Measurements from ENCODE around the gene STK35. TPM values are rescaled to one million over a fixed set of nuclear protein-coding genes. Genes with fewer than 3 reads are reported as not detected.
A peak's percentile ranks its signal among the peaks of the same experiment; 100 is the strongest.

The STK35 gene
- total and polyA plus RNA-seq, 2 of the 13 experiments (the other 11 are each of a cell fraction or from before 2014, with no cell fraction given) = 27.4 to 29.8 TPM

DNA sequence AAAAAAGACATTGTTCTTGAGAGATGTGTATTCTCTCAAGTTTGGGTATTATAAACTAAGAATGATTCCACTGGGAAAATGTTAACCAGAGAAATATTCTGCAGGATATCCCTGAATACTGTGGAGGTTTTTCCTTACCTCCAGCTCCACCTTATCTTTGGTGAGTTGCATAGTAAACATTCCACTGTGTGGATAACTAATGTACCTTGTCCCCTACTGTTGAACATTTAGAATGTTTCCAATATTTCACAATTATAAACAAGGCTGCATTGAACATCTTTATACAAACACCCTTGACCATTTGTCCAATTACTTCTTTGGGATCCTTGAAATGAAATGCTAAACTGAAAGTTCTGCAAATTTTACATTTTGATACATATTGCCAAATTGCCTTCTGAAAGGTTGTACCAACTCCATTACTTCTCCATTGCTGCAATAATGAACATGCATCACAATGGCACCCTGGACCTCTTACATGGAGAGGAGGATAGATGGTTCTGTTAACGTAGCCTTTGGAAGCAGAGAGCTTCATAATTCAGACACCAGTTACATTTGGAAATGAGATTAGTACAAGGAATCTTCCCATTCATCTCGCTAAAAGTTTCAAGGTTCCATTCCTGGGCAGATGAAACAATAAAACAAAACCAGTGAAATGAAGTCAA lies 35.0 kb upstream of the STK35 start (continued):
- TF ChIP-seq, protein P1, sequence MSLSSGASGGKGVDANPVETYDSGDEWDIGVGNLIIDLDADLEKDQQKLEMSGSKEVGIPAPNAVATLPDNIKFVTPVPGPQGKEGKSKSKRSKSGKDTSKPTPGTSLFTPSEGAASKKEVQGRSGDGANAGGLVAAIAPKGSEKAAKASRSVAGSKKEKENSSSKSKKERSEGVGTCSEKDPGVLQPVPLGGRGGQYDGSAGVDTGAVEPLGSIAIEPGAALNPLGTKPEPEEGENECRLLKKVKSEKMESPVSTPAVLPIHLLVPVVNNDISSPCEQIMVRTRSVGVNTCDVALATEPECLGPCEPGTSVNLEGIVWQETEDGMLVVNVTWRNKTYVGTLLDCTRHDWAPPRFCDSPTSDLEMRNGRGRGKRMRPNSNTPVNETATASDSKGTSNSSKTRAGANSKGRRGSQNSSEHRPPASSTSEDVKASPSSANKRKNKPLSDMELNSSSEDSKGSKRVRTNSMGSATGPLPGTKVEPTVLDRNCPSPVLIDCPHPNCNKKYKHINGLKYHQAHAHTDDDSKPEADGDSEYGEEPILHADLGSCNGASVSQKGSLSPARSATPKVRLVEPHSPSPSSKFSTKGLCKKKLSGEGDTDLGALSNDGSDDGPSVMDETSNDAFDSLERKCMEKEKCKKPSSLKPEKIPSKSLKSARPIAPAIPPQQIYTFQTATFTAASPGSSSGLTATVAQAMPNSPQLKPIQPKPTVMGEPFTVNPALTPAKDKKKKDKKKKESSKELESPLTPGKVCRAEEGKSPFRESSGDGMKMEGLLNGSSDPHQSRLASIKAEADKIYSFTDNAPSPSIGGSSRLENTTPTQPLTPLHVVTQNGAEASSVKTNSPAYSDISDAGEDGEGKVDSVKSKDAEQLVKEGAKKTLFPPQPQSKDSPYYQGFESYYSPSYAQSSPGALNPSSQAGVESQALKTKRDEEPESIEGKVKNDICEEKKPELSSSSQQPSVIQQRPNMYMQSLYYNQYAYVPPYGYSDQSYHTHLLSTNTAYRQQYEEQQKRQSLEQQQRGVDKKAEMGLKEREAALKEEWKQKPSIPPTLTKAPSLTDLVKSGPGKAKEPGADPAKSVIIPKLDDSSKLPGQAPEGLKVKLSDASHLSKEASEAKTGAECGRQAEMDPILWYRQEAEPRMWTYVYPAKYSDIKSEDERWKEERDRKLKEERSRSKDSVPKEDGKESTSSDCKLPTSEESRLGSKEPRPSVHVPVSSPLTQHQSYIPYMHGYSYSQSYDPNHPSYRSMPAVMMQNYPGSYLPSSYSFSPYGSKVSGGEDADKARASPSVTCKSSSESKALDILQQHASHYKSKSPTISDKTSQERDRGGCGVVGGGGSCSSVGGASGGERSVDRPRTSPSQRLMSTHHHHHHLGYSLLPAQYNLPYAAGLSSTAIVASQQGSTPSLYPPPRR (CRISPR knock-in tag; IDR thresholded peaks at IDR 0.05; ENCODE audit: borderline replicate concordance) = peak; percentile 57
- no peak for TF ChIP-seq CCAR2 (optimal IDR thresholded peaks at IDR 0.05; ENCODE audit: low read depth, low read length)
- TF ChIP-seq HOXD1 (CRISPR knock-in tag; IDR thresholded peaks at IDR 0.05) = 0 out of 2 replicates have a peak, but pooled peaks have one; percentile 68
- TF ChIP-seq NFYC (CRISPR knock-in tag; IDR thresholded peaks at IDR 0.05) = no peak
- peak; percentile 93 for TF ChIP-seq PPARG (CRISPR knock-in tag; conservative IDR thresholded peaks at IDR 0.05)
- no peak for TF ChIP-seq ZNF724P (CRISPR knock-in tag; IDR thresholded peaks at IDR 0.05; ENCODE audit: borderline replicate concordance)
- 0 out of 2 replicates have a peak, but pooled peaks have one; percentile 59 for TF ChIP-seq SMAD3 (CRISPR knock-in tag; IDR thresholded peaks at IDR 0.05)
- no peak for TF ChIP-seq TBP (CRISPR knock-in tag; IDR thresholded peaks at IDR 0.05)
- no peak for TF ChIP-seq KLF6 (CRISPR knock-in tag; IDR thresholded peaks at IDR 0.05)
- no peak for TF ChIP-seq SRY (CRISPR knock-in tag; IDR thresholded peaks at IDR 0.05)
- 0 out of 2 replicates have a peak, but pooled peaks have one; percentile 44 for TF ChIP-seq ZNF232 (CRISPR knock-in tag; IDR thresholded peaks at IDR 0.05; ENCODE audit: borderline replicate concordance)
- TF ChIP-seq, protein P2, sequence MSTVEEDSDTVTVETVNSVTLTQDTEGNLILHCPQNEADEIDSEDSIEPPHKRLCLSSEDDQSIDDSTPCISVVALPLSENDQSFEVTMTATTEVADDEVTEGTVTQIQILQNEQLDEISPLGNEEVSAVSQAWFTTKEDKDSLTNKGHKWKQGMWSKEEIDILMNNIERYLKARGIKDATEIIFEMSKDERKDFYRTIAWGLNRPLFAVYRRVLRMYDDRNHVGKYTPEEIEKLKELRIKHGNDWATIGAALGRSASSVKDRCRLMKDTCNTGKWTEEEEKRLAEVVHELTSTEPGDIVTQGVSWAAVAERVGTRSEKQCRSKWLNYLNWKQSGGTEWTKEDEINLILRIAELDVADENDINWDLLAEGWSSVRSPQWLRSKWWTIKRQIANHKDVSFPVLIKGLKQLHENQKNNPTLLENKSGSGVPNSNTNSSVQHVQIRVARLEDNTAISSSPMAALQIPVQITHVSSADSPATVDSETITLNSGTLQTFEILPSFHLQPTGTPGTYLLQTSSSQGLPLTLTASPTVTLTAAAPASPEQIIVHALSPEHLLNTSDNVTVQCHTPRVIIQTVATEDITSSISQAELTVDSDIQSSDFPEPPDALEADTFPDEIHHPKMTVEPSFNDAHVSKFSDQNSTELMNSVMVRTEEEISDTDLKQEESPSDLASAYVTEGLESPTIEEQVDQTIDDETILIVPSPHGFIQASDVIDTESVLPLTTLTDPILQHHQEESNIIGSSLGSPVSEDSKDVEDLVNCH (CRISPR knock-in tag; IDR thresholded peaks at IDR 0.05) = no peak
- peak; percentile 94; the same call in 1 of the 2 replicates for TF ChIP-seq ZBTB20 (CRISPR knock-in tag; IDR thresholded peaks at IDR 0.05; ENCODE audit: borderline replicate concordance, low read depth)
- no peak for TF ChIP-seq ZBTB8A (CRISPR knock-in tag; IDR thresholded peaks at IDR 0.05; ENCODE audit: borderline replicate concordance, low read depth)
- no peak; the same call in 1 of the 2 replicates for TF ChIP-seq EED (CRISPR knock-in tag; IDR thresholded peaks at IDR 0.05)
- TF ChIP-seq SYNCRIP (IDR thresholded peaks at IDR 0.05; ENCODE audit: insufficient read depth, low read depth, low read length) = no peak
- no peak for TF ChIP-seq PAWR (CRISPR knock-in tag; IDR thresholded peaks at IDR 0.05; ENCODE audit: borderline replicate concordance)
- no peak for TF ChIP-seq RBFOX2 (IDR thresholded peaks at IDR 0.05; ENCODE audit: low read depth, low read length)
- TF ChIP-seq, protein P3, sequence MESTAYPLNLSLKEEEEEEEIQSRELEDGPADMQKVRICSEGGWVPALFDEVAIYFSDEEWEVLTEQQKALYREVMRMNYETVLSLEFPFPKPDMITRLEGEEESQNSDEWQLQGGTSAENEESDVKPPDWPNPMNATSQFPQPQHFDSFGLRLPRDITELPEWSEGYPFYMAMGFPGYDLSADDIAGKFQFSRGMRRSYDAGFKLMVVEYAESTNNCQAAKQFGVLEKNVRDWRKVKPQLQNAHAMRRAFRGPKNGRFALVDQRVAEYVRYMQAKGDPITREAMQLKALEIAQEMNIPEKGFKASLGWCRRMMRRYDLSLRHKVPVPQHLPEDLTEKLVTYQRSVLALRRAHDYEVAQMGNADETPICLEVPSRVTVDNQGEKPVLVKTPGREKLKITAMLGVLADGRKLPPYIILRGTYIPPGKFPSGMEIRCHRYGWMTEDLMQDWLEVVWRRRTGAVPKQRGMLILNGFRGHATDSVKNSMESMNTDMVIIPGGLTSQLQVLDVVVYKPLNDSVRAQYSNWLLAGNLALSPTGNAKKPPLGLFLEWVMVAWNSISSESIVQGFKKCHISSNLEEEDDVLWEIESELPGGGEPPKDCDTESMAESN (CRISPR knock-in tag; conservative IDR thresholded peaks at IDR 0.05) = no peak; the same call in 1 of the 2 replicates
- no peak for TF ChIP-seq ZNF282 (IDR thresholded peaks at IDR 0.05; ENCODE audit: partially characterized antibody)

Measured in HepG2 (cell line).